Left lung (tissue), 14 donors: Measurements from ENCODE around the gene H2BK1. TPM values are rescaled to one million over a fixed set of nuclear protein-coding genes. Genes with fewer than 3 reads are reported as not detected.

Experiments used
- ATAC-seq: fragments of 200-7000 bp; cut with Tn5 transposase; one replicate; pipeline ENCODE4 v1.9.1; 2020; ENCODE audit warnings: moderate library complexity
- DNase-seq, 4 donors: peaks; one replicate each; pipeline ENCODE4 v3.0.0-alpha.2; 2013 to 2020
- H3K27ac ChIP-seq, 2 donors: fragments of 200-600 bp; sonication (generic) in 1 of 2; one replicate each; pipeline versions ENCODE4 v1.5.0 to v1.8.0; 2020 to 2021
- H3K27me3 ChIP-seq, 2 donors: fragments of 200-600 bp; sonication (generic) in 1 of 2; one replicate each; pipeline versions ENCODE4 v1.5.0 to v1.8.0; 2020 to 2021
- H3K36me3 ChIP-seq, 2 donors: fragments of 200-600 bp; sonication (generic) in 1 of 2; one replicate each; pipeline versions ENCODE4 v1.5.0 to v1.8.0; 2020 to 2021
- H3K4me1 ChIP-seq, 2 donors: fragments of 200-600 bp; one replicate each; pipeline ENCODE4 v1.8.0; 2021
- H3K4me3 ChIP-seq, 2 donors: fragments of 200-600 bp; sonication (generic) in 1 of 2; one replicate each; pipeline versions ENCODE4 v1.5.0 to v1.8.0; 2020 to 2021; ENCODE audit warnings: mild to moderate bottlenecking in 1 of 2
- H3K9me3 ChIP-seq, 2 donors: fragments of 200-600 bp; sonication (generic) in 1 of 2; one replicate each; pipeline versions ENCODE4 v1.5.0 to v1.8.0; 2020 to 2021
- CTCF ChIP-seq, 2 donors: fragments of 200-600 bp; sonication (generic) in 1 of 2; IDR thresholded peaks; one replicate each; pipeline versions ENCODE4 v1.5.0 to v1.8.0; 2021; ENCODE audit warnings: antibody characterized with exemption in 2 of 2
- intact Hi-C, 2 donors: fragments of 100-400 bp; cut with DNase I; formaldehyde crosslinking; loops; one replicate each; pipeline versions ENCODE4 v1.11.2 to v1.14.2; 2022
- long read RNA-seq, 12 donors: library from polyadenylated mRNA in 2 of 12; unstranded in 2 of 12; transcript quantifications; one replicate each; pipeline ENCODE4 v2.0.0 and lab custom pipeline, GENCODE V29; 2019 to 2026
- polyA plus RNA-seq, 6 donors: library from polyadenylated mRNA; unstranded; fragments of 120-200 nt; gene quantifications; one replicate each; pipeline ENCODE4 v1.2.1, GENCODE V29; 2013; ENCODE audit not compliant: insufficient read length in 6 of 6
- total RNA-seq, 2 donors: library from RNA; stranded (reverse); fragmentation: NEBNext Ultra II Directional; extraction: Animal tissue kit (Norgen Biotek cat#: 25700); gene quantifications; one replicate each; pipeline ENCODE4 v1.2.1, GENCODE V29; 2021
- donor health status: DM: no; HTN: yes; CAD: no.
- donor health status: DM: no; HTN: no; CAD: no.

Gene H2BK1
- total RNA-seq, result not detected
- polyA plus RNA-seq, result not detected
- long read RNA-seq, donor 1, result 0 reads
- long read RNA-seq, donor 2, result 0 reads
- long read RNA-seq, donor 3, result 0 reads
- long read RNA-seq, donor 4, result 0 reads
- long read RNA-seq, donor 5, result 0 reads
- long read RNA-seq, donor 6, result 0 reads
- long read RNA-seq, donor 7, result 0 reads
- long read RNA-seq, donor 8, result 0 reads
- long read RNA-seq, donor 9, result 0 reads
- long read RNA-seq, donor 10, result 0 reads
- long read RNA-seq, donor 11, result 0 reads
- long read RNA-seq, donor 12, result 0 reads

GRCh38 chr7:151210087-151210854 is at the start of gene H2BK1:
Gene H2BK1 (minus strand): TSS chr7:151210488. CDS start chr7:151210318, 170 bp downstream.
- ATAC-seq, result no peak
- H3K27me3 ChIP-seq, result peaks cover 0 to 18% of the 10 kb centered on the region in 2 donors
- H3K4me1 ChIP-seq, result no peaks in the 10 kb centered on the region
- DNase-seq, result no peak
- no peak for TF ChIP-seq CTCF (IDR thresholded peaks at IDR 0.05)
- H3K36me3 ChIP-seq, result peaks cover 0 to 36% of the 10 kb centered on the region in 2 donors
- no peaks in the 10 kb centered on the region for H3K9me3 ChIP-seq
- no peak within 1 kb of the TSS for H3K27ac ChIP-seq
- intact Hi-C loops, result no loop called here
- no peak within 1 kb of the TSS for H3K4me3 ChIP-seq

DNA sequence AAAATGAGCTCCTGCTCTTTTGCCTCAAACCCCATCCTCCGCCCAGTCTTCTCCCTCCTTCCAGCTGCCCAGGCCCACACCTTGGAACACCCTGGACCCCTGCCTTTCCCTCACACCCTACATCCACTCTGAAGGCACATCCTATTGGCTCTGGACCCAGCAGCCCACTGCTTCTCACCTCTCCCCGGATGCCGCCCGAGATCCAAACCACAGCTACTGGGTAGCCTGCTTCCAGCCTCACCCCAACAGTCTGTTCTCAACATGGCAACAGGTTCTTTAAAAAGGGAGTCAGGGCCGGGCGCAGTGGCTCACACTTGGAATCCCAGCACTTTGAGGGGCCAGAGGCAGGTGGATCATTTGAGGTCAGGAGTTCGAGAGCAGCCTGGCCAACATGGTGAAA is 47.7 kb upstream of the H2BK1 start:
- Histone ChIP-seq H3K9me3 (no peaks in the 10 kb centered on the region), H3K36me3 (no peaks in the 10 kb centered on the region), H3K27ac (no peak overlapping the region), H3K4me1 (no peaks in the 10 kb centered on the region), H3K4me3 (no peak overlapping the region), H3K27me3 (peaks cover 0 to 41% of the 10 kb centered on the region in 2 donors)
- DNase-seq, result peak in 1 of 4 donors; percentile 40
- TF ChIP-seq CTCF (IDR thresholded peaks at IDR 0.05), result no peak
- no peak for ATAC-seq
- intact Hi-C loops, result no loop called here

GRCh38 chr7:151256410-151257045 is 46.2 kb upstream of the H2BK1 start:
- Histone ChIP-seq H3K4me1 (peaks cover 0 to 9% of the 10 kb centered on the region in 2 donors), H3K4me3 (no peak overlapping the region), H3K36me3 (no peaks in the 10 kb centered on the region), H3K27me3 (peaks cover 0 to 50% of the 10 kb centered on the region in 2 donors), H3K27ac (no peak overlapping the region), H3K9me3 (no peaks in the 10 kb centered on the region)
- ATAC-seq (no peak), DNase-seq (peak in 1 of 4 donors; percentile 42)
- TF ChIP-seq CTCF (IDR thresholded peaks at IDR 0.05), result no peak
- intact Hi-C loops, result no loop called here

GRCh38 chr7:151255390-151255789 is 45.1 kb upstream of the H2BK1 start:
- H3K27me3 ChIP-seq, result peaks cover 0 to 51% of the 10 kb centered on the region in 2 donors
- no peak for ATAC-seq
- peaks cover 6 to 20% of the 10 kb centered on the region in 2 donors for H3K4me1 ChIP-seq
- DNase-seq, result peak in 1 of 4 donors; percentile 24
- no peak for TF ChIP-seq CTCF (IDR thresholded peaks at IDR 0.05)
- H3K36me3 ChIP-seq, result no peaks in the 10 kb centered on the region
- no peak overlapping the region for H3K4me3 ChIP-seq
- no peak overlapping the region for H3K27ac ChIP-seq
- no peaks in the 10 kb centered on the region for H3K9me3 ChIP-seq
- intact Hi-C loops, result no loop called here

GRCh38 chr7:151254851-151255250 is 44.6 kb upstream of the H2BK1 start:
- H3K36me3 ChIP-seq, result no peaks in the 10 kb centered on the region
- H3K4me1 ChIP-seq, result peaks cover 7 to 26% of the 10 kb centered on the region in 2 donors
- intact Hi-C loops, result no loop called here
- no peak overlapping the region for H3K27ac ChIP-seq
- TF ChIP-seq CTCF (IDR thresholded peaks at IDR 0.05), result no peak
- H3K4me3 ChIP-seq, result no peak overlapping the region
- H3K9me3 ChIP-seq, result no peaks in the 10 kb centered on the region
- peak in 1 of 4 donors; percentile 58 for DNase-seq
- no peak for ATAC-seq
- H3K27me3 ChIP-seq, result peaks cover 0 to 53% of the 10 kb centered on the region in 2 donors
